LNCAP (cell line): ENCODE data around the gene ADAMTS19.

ENCODE experiments used
- CTCF ChIP-seq: fragments of 450-650 bp; IDR thresholded peaks from 2 replicates; pipeline ENCODE4 v1.5.1; 2017; ENCODE audit warnings: mild to moderate bottlenecking

ADAMTS19 gene

DNA sequence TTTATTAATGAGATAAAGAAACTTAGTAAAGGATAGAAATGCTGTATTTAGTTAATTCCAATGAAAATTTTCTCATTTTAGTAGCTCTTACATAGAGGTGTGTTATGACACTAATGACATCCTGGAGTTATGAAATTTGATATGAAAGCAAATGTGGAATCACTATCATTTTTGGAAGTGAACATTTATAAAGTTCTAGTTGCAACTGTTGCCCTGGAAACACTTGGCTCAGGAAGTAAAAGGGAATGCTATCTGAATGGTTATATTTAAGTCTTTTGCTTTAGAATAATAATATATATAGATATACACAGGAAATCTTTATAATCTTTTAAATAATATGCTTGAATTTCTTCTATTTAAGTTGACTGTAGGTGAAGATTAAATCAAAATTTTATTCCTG lies 16.7 kb downstream of the ADAMTS19 start:
- TF ChIP-seq CTCF: no peak

DNA sequence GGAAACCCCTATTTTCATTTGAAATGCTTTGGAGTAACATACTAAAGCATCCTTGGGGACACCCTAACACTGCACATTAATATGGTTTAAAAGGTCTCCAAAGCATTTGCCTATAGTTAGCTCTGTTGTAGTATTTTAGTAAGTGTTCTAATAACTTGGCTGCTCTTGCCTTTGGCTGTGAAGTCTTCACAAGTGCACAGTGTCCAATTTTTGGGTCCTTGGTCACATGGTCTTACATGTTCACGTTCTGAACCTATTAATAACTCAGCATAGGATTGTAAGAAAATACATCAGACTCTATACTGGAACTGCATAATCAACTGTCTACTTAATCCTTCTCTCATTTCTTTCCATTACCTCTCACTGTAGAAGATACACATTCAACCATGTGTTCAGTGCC lies 17.4 kb downstream of the ADAMTS19 start:
- TF ChIP-seq CTCF: no peak

- TF ChIP-seq CTCF: no peak
Observed at GRCh38 chr5:129481161-129481560, 21.1 kb downstream of the ADAMTS19 start.

- TF ChIP-seq CTCF: no peak
Observed at GRCh38 chr5:129496421-129496820, 36.3 kb downstream of the ADAMTS19 start.

GRCh38 chr5:129496864-129497595 lies 36.9 kb downstream of the ADAMTS19 start:
- TF ChIP-seq CTCF: no peak

GRCh38 chr5:129499208-129499852 lies 39.2 kb downstream of the ADAMTS19 start:
- no peak for TF ChIP-seq CTCF

DNA sequence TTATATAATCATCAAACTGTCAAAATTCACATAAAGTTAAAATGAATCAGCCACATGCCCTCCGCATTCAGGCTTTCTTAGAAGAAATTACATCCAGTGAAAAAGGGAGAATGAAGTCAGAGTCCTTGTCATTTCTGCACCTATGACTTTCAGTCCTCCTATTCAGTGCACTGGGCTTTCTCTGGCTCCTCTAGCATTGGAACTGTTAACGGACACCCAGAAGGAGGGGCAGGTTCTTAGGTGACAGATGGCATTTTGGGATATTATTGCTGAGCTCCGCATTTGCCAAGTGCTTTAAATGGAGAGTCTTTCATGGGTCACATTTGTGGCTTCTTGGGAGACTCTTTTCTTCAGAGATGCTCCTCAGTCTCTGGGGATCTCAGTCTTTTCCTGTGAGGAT lies 40.0 kb downstream of the ADAMTS19 start:
- TF ChIP-seq CTCF: no peak
